ENCODE results near the gene MTUS2. TPM values are rescaled to one million over a fixed set of nuclear protein-coding genes. Genes with fewer than 3 reads are reported as not detected.
A peak's percentile ranks its signal among the peaks of the same experiment; 100 is the strongest.

The MTUS2 gene
- total RNA-seq, 1 donor from 2014 or later, result not detected

- H3K4me3 ChIP-seq (ENCODE audit: low read depth, low read length), result no peak overlapping the region
Measured at GRCh38 chr13:29499506-29500165, 679.5 kb downstream of the MTUS2 start.

GRCh38 chr13:29500386-29500785 lies 680.2 kb downstream of the MTUS2 start:
- Histone ChIP-seq H3K4me3 (ENCODE audit: low read depth, low read length) (no peak overlapping the region), H3K27me3 (ENCODE audit: control insufficient read depth, insufficient read depth, low read length) (peaks cover 3% of the 10 kb centered on the region), H3K36me3 (ENCODE audit: control insufficient read depth, insufficient read depth, low read length) (no peaks in the 10 kb centered on the region)
- TF ChIP-seq CTCF (IDR thresholded peaks at IDR 0.05; ENCODE audit: insufficient read depth, low read length, severe bottlenecking), result no peak
- DNase-seq (ENCODE audit: low read depth), result no peak
- FAIRE-seq, result no peak

More at GRCh38 chr13:29499506-29500165, 679.5 kb downstream of the MTUS2 start:
- DNase-seq (ENCODE audit: low read depth) (no peak), FAIRE-seq (no peak)
- no peaks in the 10 kb centered on the region for H3K36me3 ChIP-seq (ENCODE audit: control insufficient read depth, insufficient read depth, low read length)
- TF ChIP-seq CTCF (IDR thresholded peaks at IDR 0.05; ENCODE audit: insufficient read depth, low read length, severe bottlenecking), result no peak
- peaks cover 3% of the 10 kb centered on the region for H3K27me3 ChIP-seq (ENCODE audit: control insufficient read depth, insufficient read depth, low read length)

- TF ChIP-seq CTCF (IDR thresholded peaks at IDR 0.05; ENCODE audit: insufficient read depth, low read length, severe bottlenecking), result no peak
- Histone ChIP-seq H3K4me3 (ENCODE audit: low read depth, low read length) (no peak overlapping the region), H3K27me3 (ENCODE audit: control insufficient read depth, insufficient read depth, low read length) (peaks cover 3% of the 10 kb centered on the region), H3K36me3 (ENCODE audit: control insufficient read depth, insufficient read depth, low read length) (no peaks in the 10 kb centered on the region)
- DNase-seq (ENCODE audit: low read depth), result no peak
- FAIRE-seq, result peak; percentile 50
Measured at GRCh38 chr13:29501674-29502073, 681.5 kb downstream of the MTUS2 start.

GRCh38 chr13:29502391-29503008 lies 682.4 kb downstream of the MTUS2 start:
- Histone ChIP-seq H3K4me3 (ENCODE audit: low read depth, low read length) (no peak overlapping the region), H3K36me3 (ENCODE audit: control insufficient read depth, insufficient read depth, low read length) (no peaks in the 10 kb centered on the region), H3K27me3 (ENCODE audit: control insufficient read depth, insufficient read depth, low read length) (no peaks in the 10 kb centered on the region)
- no peak for TF ChIP-seq CTCF (IDR thresholded peaks at IDR 0.05; ENCODE audit: insufficient read depth, low read length, severe bottlenecking)
- DNase-seq (ENCODE audit: low read depth) (no peak), FAIRE-seq (no peak)

GRCh38 chr13:29503041-29503837 lies 683.1 kb downstream of the MTUS2 start:
- Histone ChIP-seq H3K27me3 (ENCODE audit: control insufficient read depth, insufficient read depth, low read length) (no peaks in the 10 kb centered on the region), H3K36me3 (ENCODE audit: control insufficient read depth, insufficient read depth, low read length) (no peaks in the 10 kb centered on the region), H3K4me3 (ENCODE audit: low read depth, low read length) (no peak overlapping the region)
- peak; percentile 15 for DNase-seq (ENCODE audit: low read depth)
- no peak for FAIRE-seq
- no peak for TF ChIP-seq CTCF (IDR thresholded peaks at IDR 0.05; ENCODE audit: insufficient read depth, low read length, severe bottlenecking)

Data from bronchial epithelial cell (primary cell).